Natural killer cell (primary cell): Measurements from ENCODE around the gene VWC2. TPM values are rescaled to one million over a fixed set of nuclear protein-coding genes. Genes with fewer than 3 reads are reported as not detected.

ENCODE experiments used
- ATAC-seq, 3 donors: fragments of 150-1000 bp in 2 of 3; fragments of 200-7000 bp in 1 of 3; cut with Tn5 transposase; 1 replicate in 1 of 3; 2 replicates in 2 of 3; pipeline ENCODE4 v1.10.0; 2021; ENCODE audit warnings: mild to moderate bottlenecking in 2 of 3, moderate library complexity in 2 of 3
- DNase-seq, 2 donors: peaks; one replicate each; pipeline versions ENCODE4 v3.0.0 to v3.0.0-alpha.2; 2013 to 2021; ENCODE audit warnings: mixed read lengths in 1 of 2
- H3K27ac ChIP-seq: one replicate; pipeline ENCODE4 v1.5.1; 2013; ENCODE audit warnings: mild to moderate bottlenecking, low read length
- H3K27me3 ChIP-seq: one replicate; pipeline ENCODE4 v1.6.1; 2013; ENCODE audit warnings: low read length; ENCODE audit not compliant: control insufficient read depth, insufficient read depth
- H3K36me3 ChIP-seq: one replicate; pipeline ENCODE4 v1.6.1; 2013; ENCODE audit warnings: low read length; ENCODE audit not compliant: control insufficient read depth, insufficient read depth
- H3K4me1 ChIP-seq: one replicate; pipeline ENCODE4 v1.6.1; 2013; ENCODE audit warnings: low read length; ENCODE audit not compliant: control insufficient read depth, insufficient read depth
- H3K4me3 ChIP-seq: one replicate; pipeline ENCODE4 v1.5.1; 2013; ENCODE audit warnings: low read length
- H3K9me3 ChIP-seq: one replicate; pipeline ENCODE4 v1.6.1; 2013; ENCODE audit warnings: low read length; ENCODE audit not compliant: control insufficient read depth, insufficient read depth
- H3K27ac Mint-ChIP-seq, 2 donors: one replicate each; pipeline ENCODE4 v1.8.0; 2022; ENCODE audit warnings: mild to moderate bottlenecking in 2 of 2, mixed read lengths in 2 of 2, moderate library complexity in 1 of 2
- H3K27me3 Mint-ChIP-seq, 2 donors: one replicate each; pipeline ENCODE4 v1.8.0; 2022; ENCODE audit warnings: low read depth in 2 of 2, mixed read lengths in 2 of 2
- H3K36me3 Mint-ChIP-seq: one replicate; pipeline ENCODE4 v1.8.0; 2022; ENCODE audit warnings: mixed read lengths
- H3K4me1 Mint-ChIP-seq, 2 donors: one replicate each; pipeline ENCODE4 v1.8.0; 2022; ENCODE audit warnings: mixed read lengths in 2 of 2
- H3K4me3 Mint-ChIP-seq: one replicate; pipeline ENCODE4 v1.8.0; 2022; ENCODE audit warnings: mild to moderate bottlenecking, moderate library complexity, mixed read lengths
- H3K9me3 Mint-ChIP-seq, 2 donors: one replicate each; pipeline ENCODE4 v1.8.0; 2022; ENCODE audit warnings: mixed read lengths in 2 of 2
- CTCF ChIP-seq: fragments of 200-600 bp; IDR thresholded peaks from one replicate; pipeline ENCODE4 v1.8.0; 2022; ENCODE audit warnings: antibody characterized with exemption
- WGBS: methylation state at CpG from one replicate; pipeline ENCODE4 v1.1.7; 2013; ENCODE audit warnings: missing lambda C conversion rate; ENCODE audit not compliant: insufficient coverage; 5-methylcytosine and 5-hydroxymethylcytosine counted together
- intact Hi-C: fragments of 100-400 bp; cut with micrococcal nuclease; formaldehyde crosslinking; loops from one replicate; pipeline ENCODE4 v1.14.2; 2022
- total RNA-seq, 4 donors: library from RNA; stranded (reverse); fragments of 120-200 nt in 1 of 4; gene quantifications; one replicate each; pipeline versions ENCODE4 v1.2.3 to v1.2.4, GENCODE V29; 2013 to 2022

Gene VWC2
- total RNA-seq, 3 donors from 2014 or later (not counting 1 experiment from before 2014, with no cell fraction given) = not detected

GRCh38 chr7:49931627-49932026 is 158.2 kb downstream of the VWC2 start:
- H3K4me3 Mint-ChIP-seq = no peak overlapping the region
- Histone ChIP-seq H3K27me3 (no peaks in the 10 kb centered on the region), H3K4me3 (no peak overlapping the region), H3K4me1 (no peaks in the 10 kb centered on the region), H3K27ac (no peak overlapping the region), H3K9me3 (peaks cover 5% of the 10 kb centered on the region), H3K36me3 (no peaks in the 10 kb centered on the region)
- DNase-seq (no peak), ATAC-seq (no peak)
- H3K36me3 Mint-ChIP-seq = peaks cover 8% of the 10 kb centered on the region
- H3K27me3 Mint-ChIP-seq = no peaks in the 10 kb centered on the region
- no peak overlapping the region for H3K27ac Mint-ChIP-seq
- no peak for TF ChIP-seq CTCF
- intact Hi-C loops = no loop called here
- peaks cover 5 to 8% of the 10 kb centered on the region in 2 donors for H3K9me3 Mint-ChIP-seq
- no peaks in the 10 kb centered on the region for H3K4me1 Mint-ChIP-seq
- 81% methylated on average over 2 of the region's 2 CpGs for WGBS

- intact Hi-C loops = no loop called here
- no peaks in the 10 kb centered on the region for H3K27me3 Mint-ChIP-seq
- H3K4me1 ChIP-seq = no peaks in the 10 kb centered on the region
- no peak for DNase-seq
- H3K27me3 ChIP-seq = no peaks in the 10 kb centered on the region
- no peaks in the 10 kb centered on the region for H3K9me3 ChIP-seq
- H3K9me3 Mint-ChIP-seq = peaks cover 4 to 8% of the 10 kb centered on the region in 2 donors
- no peak overlapping the region for H3K27ac Mint-ChIP-seq
- no peak overlapping the region for H3K4me3 ChIP-seq
- no peaks in the 10 kb centered on the region for H3K36me3 ChIP-seq
- H3K27ac ChIP-seq = no peak overlapping the region
- WGBS = 91% methylated on average over 2 of the region's 2 CpGs
- no peaks in the 10 kb centered on the region for H3K4me1 Mint-ChIP-seq
- no peak overlapping the region for H3K4me3 Mint-ChIP-seq
- ATAC-seq = no peak
- no peaks in the 10 kb centered on the region for H3K36me3 Mint-ChIP-seq
- no peak for TF ChIP-seq CTCF
Observed at GRCh38 chr7:49937608-49938007, 164.2 kb downstream of the VWC2 start.
